ENCODE results near the gene POLE. TPM values are rescaled to one million over a fixed set of nuclear protein-coding genes. Genes with fewer than 3 reads are reported as not detected.

The POLE gene
- total RNA-seq, 2 experiments from 2014 or later: 112 to 114 TPM

DNA sequence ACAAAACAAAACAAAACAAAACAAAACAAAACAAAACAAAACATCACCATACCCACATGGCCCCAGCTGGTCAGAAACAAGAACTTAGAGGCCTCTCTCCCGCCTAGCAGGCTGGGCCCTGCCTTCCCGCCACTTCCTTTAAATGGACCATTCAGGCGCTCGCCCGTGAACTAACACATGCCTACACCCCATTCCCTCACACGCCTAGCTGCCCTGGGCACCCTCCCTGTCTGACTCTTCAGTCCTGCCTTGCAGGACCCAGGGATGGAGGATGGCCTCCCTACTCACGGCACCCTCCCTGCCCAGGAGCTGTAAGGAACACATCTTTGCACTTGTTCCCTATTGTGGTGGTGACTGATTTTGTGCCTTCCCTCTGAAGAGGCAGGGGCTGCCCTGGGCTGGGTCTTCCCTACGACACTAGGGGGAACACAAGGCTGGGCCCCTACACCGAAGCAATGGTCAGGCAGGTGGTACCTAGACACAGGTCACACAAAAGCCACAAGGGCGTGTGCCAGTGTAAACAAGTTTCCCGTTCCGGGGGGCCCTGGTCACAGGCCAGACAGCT lies 47.1 kb downstream of the POLE start:
- intact Hi-C loops (cut with micrococcal nuclease): no loop called here
- Mint-ChIP-seq H3K27me3 (no peaks in the 10 kb centered on the region), H3K4me1 (ENCODE audit: low read depth) (no peaks in the 10 kb centered on the region), H3K27ac (no peak overlapping the region), H3K36me3 (peaks cover 51% of the 10 kb centered on the region), H3K9me3 (no peaks in the 10 kb centered on the region), H3K4me3 (no peak overlapping the region)
- ChIA-PET POLR2A (no interaction called here), CTCF (interaction anchor here (1.2 kb wide), 1 partner anchor 25 kb away, joined by 4 read pairs; no protein-coding TSS in a partner anchor)
- DNase-seq: no peak

DNA sequence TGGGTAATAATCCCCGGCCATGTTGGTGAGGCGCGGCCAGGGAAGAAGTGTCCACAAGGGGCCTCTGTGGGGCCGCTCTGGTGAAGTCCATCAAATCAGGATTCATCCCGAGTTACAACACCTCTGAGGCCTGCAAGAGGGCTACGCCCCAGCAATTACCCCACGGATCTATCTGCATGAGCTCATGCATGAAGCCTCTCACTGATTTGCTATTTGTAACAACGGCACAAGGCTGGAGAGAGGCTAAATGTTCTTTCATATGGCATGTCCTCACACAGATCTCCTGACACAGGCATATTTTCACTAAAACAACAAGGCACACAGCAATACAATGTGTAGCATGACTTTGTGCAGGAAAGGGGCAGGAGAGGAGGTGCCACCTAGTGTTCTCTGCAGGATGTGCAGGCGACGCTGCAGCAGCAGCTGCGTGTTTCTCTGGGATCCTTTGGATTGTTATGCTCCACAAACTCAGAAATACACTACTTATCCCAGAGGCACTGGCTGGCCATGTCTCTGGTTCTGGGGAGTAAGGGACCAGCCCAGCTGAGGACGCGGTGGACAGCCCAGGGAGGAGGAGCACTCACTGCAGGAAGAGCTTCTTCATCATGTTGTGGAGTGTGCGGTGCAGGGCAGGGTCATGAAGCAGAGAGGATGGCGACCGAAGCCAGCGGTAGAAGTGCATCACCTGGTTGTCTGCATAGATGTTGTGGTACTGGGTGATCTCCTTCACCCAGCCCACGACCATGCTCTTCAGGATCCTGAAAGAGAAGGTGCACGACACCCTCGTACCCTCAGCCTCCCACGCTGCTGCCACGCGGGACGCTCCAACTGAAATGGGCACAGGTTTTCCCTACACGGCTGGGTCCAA lies 48.4 kb downstream of the POLE start:
- H3K27ac Mint-ChIP-seq: no peak overlapping the region
- CTCF ChIA-PET: interaction anchor here (0.7 to 1.6 kb wide), 9 partner anchors 11 to 225 kb away, joined by 3 to 8 read pairs (median 3); no protein-coding TSS in a partner anchor
- no peaks in the 10 kb centered on the region for H3K4me1 Mint-ChIP-seq (ENCODE audit: low read depth)
- H3K9me3 Mint-ChIP-seq: no peaks in the 10 kb centered on the region
- DNase-seq: no peak
- POLR2A ChIA-PET: no interaction called here
- H3K27me3 Mint-ChIP-seq: no peaks in the 10 kb centered on the region
- intact Hi-C loops (cut with micrococcal nuclease): no loop called here
- no peak overlapping the region for H3K4me3 Mint-ChIP-seq
- H3K36me3 Mint-ChIP-seq: peaks cover 58% of the 10 kb centered on the region

DNA sequence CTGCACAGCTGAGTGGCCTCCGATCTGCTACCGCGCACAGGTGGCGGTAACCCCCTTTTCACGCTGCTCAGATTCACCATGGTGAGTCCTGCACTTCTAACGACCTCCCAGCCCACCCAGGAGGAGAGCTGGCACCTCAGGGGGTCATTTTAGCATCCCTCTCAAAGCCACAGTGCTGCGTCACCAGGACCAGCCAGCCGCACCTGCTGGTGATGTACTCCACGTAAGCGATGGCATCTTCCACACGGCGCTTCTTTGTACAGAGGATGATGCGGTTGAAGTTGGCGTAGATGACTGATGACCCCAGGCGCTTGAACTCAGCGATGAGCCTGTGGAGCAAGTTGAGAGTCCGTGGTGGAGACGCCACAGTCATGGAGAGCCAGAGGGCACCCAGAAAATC lies 49.3 kb downstream of the POLE start:
- Mint-ChIP-seq H3K4me3 (no peak overlapping the region), H3K27me3 (no peaks in the 10 kb centered on the region), H3K36me3 (peaks cover 59% of the 10 kb centered on the region), H3K9me3 (no peaks in the 10 kb centered on the region), H3K27ac (no peak overlapping the region), H3K4me1 (ENCODE audit: low read depth) (no peaks in the 10 kb centered on the region)
- CTCF ChIA-PET: interaction anchor here (1.0 to 1.6 kb wide), 3 partner anchors 12 to 224 kb away, joined by 3 to 4 read pairs (median 3); no protein-coding TSS in a partner anchor
- intact Hi-C loops (cut with micrococcal nuclease): no loop called here
- POLR2A ChIA-PET: no interaction called here
- DNase-seq: no peak

DNA sequence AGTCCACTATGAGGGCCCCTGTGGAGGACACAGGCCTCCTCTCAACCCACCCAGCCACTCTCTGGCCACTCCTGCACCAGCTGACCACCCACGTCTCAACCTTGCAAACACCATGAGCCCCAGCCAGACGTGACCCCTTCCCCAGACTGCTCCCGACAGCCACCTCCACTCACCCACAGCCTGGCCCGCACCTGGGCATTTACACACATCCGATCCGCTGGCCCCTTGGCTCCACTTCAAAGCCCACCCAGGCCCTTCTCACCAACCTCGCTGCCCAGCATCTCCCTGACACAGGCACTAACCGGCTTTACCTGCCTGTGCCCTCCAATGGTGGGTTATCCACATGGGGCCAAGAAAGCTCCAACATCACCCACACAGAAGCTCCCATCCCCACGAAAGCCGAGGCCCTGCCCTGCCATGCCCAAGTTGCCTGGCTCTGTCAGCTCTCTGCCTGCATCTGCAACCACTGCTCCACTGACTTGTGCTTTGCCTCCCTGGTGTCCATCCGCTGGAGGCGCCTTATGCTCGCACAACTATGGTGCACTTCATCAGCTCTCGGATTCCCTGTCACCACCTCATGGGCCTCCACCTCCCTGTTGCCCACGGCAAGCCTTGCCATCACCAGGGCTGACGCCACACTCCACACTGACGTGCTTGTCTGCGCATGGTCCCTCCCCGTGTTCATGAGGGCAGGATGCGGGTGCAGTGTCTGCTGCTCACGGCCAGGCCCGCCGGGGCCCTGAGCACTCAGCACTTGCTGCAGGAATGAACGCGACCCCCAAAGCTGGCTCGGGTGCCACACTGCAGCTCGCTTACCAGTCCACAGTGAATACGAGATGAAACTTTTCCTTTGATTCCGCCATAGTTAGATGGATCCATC lies 51.8 kb downstream of the POLE start:
- no peaks in the 10 kb centered on the region for H3K27me3 Mint-ChIP-seq
- no peaks in the 10 kb centered on the region for H3K9me3 Mint-ChIP-seq
- ChIA-PET POLR2A (no interaction called here), CTCF (no interaction called here)
- peaks cover 64% of the 10 kb centered on the region for H3K36me3 Mint-ChIP-seq
- H3K4me3 Mint-ChIP-seq: no peak overlapping the region
- H3K27ac Mint-ChIP-seq: no peak overlapping the region
- H3K4me1 Mint-ChIP-seq (ENCODE audit: low read depth): no peaks in the 10 kb centered on the region
- no peak for DNase-seq
- intact Hi-C loops (cut with micrococcal nuclease): no loop called here

DNA sequence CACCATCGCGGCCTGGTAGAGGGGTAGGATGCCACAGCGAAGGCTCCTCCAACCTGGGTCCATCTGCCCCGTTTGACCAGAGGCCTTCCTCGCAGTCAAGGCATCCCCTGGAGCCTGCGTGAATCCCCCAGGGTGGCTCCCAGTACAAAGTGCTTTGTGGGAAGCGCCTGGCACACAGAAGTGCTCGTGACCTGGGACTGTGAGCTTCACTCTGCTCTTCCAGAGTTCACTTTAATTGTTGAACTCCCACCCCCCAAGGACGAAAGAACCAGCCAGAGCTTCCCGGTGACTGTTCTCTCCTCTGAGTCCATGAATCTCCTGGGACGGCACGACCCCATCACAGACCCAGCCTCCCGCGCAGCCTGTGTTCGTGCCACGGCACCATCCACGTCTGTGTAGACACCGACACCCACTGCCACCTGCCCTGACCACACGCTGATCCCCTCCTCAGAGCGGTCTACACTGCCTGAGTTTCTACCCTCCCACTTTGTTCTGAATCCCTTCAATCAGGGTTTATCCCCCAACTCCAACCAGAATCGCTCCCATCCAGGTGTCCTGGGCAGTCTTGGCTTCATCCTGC lies 52.6 kb downstream of the POLE start:
- ChIA-PET CTCF (no interaction called here), POLR2A (no interaction called here)
- Mint-ChIP-seq H3K4me1 (ENCODE audit: low read depth) (no peaks in the 10 kb centered on the region), H3K9me3 (no peaks in the 10 kb centered on the region), H3K27me3 (no peaks in the 10 kb centered on the region), H3K36me3 (peaks cover 69% of the 10 kb centered on the region), H3K4me3 (no peak overlapping the region), H3K27ac (no peak overlapping the region)
- DNase-seq: no peak
- intact Hi-C loops (cut with micrococcal nuclease): no loop called here

DNA sequence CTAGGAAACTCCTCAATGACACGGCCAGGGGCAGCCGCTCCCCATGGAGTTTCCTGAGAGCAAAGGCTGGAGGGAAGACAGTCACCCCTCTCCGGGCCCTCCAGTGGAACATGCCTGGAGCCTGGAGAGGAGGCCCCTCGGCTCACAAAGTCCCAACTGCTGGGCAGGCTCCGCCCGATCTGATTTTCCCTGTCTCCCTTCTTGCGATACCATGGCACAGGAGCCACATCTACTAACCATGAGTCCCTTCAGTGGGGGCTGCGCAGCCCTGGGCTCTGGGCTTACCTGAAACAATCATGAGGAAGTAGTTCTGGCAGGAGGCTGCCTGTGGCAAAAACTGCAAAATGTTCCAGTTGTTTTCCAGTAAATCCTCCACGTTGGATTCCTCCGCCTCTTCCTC lies 53.2 kb downstream of the POLE start:
- no peak for DNase-seq
- Mint-ChIP-seq H3K27me3 (no peaks in the 10 kb centered on the region), H3K36me3 (peaks cover 71% of the 10 kb centered on the region), H3K27ac (no peak overlapping the region), H3K4me1 (ENCODE audit: low read depth) (no peaks in the 10 kb centered on the region), H3K4me3 (no peak overlapping the region), H3K9me3 (no peaks in the 10 kb centered on the region)
- ChIA-PET POLR2A (no interaction called here), CTCF (interaction anchor here (1.2 kb wide), 1 partner anchor 18 kb away, joined by 3 read pairs; no protein-coding TSS in a partner anchor)
- intact Hi-C loops (cut with micrococcal nuclease): no loop called here

DNA sequence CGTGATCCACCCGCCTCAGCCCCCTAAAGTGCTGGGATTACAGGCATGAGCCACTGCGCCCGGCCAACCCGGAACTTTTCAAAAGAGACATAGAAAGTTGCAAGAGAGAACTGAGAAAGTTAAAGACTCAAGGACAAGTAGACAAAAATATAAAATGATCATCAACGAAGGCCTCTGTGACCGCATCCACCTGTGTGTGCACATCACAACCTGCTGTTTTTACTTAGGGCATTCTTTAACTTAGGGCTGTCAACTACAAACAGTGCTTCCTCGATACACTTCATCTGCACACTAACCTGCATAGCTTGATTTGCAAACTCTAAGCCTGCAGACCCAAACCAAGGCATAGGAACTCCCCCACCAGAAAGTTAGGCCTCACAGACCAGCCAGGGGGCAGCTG lies 53.7 kb downstream of the POLE start:
- POLR2A ChIA-PET: no interaction called here
- no peak for DNase-seq
- Mint-ChIP-seq H3K36me3 (peaks cover 70% of the 10 kb centered on the region), H3K9me3 (no peaks in the 10 kb centered on the region), H3K4me1 (ENCODE audit: low read depth) (no peaks in the 10 kb centered on the region), H3K27me3 (no peaks in the 10 kb centered on the region), H3K27ac (no peak overlapping the region), H3K4me3 (no peak overlapping the region)
- CTCF ChIA-PET: interaction anchor here (1.2 to 2.2 kb wide), 2 partner anchors 17 to 19 kb away, joined by 3 to 9 read pairs; no protein-coding TSS in a partner anchor
- intact Hi-C loops (cut with micrococcal nuclease): no loop called here

DNA sequence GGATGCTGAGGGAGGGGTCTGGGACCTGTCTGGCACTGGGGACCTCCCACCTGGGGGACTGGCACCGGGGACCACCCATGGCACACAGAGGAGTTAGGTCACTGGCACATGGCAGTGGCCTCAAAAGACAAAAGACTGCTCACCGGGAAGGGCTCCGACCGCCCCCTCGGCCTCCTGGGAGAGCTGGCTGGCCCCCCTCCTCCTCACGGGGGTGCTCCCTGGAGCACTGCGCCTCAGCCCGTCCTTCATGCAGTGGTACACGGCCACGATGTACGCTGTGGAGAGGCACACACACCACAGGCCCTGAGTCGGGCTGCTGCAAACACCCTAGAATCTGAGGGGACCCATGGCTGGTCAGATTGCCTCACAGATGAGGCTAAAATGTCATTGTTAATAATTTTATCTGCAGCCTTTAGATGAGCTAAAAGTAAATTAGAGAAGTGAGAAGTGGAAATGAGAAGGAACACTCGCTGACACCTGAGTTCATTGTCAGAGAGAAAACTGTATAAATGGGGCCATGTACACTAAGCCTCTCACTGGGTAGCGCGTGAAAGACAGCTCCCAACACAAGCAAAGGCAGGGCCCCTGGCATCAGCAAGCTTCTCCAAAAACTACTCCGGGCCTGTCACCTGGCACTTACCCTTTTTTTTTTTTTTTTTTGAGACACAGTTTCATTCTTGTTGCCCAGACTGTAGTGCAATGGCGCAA lies 54.5 kb downstream of the POLE start:
- no peak for DNase-seq
- ChIA-PET CTCF (interaction anchor here (1.2 to 2.2 kb wide), 2 partner anchors 17 to 18 kb away, joined by 3 to 9 read pairs; no protein-coding TSS in a partner anchor), POLR2A (no interaction called here)
- Mint-ChIP-seq H3K4me1 (ENCODE audit: low read depth) (no peaks in the 10 kb centered on the region), H3K4me3 (no peak overlapping the region), H3K9me3 (no peaks in the 10 kb centered on the region), H3K27ac (no peak overlapping the region), H3K36me3 (peaks cover 63% of the 10 kb centered on the region), H3K27me3 (no peaks in the 10 kb centered on the region)
- intact Hi-C loops (cut with micrococcal nuclease): no loop called here

DNA sequence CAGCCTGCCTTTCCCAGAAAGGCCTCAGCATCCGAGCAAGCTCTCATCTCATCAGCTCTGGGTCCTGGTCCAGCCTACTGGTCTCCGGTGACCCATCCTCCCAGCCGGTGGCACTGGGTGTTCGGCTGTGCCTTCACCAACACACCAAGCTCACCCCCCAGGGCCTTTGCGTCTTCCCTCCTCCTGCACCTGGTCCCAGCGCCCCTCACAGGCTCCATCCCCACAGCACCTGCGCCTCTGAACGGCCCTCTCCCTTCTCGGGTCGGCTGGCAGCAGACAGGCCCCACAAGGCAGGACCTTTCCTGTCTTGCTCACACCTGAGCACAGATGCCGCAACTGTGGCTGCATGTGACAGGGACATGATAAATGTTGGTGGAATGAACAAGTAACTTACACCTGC lies 55.5 kb downstream of the POLE start:
- H3K27ac Mint-ChIP-seq: no peak overlapping the region
- peaks cover 58% of the 10 kb centered on the region for H3K36me3 Mint-ChIP-seq
- no peaks in the 10 kb centered on the region for H3K4me1 Mint-ChIP-seq (ENCODE audit: low read depth)
- H3K4me3 Mint-ChIP-seq: no peak overlapping the region
- no peaks in the 10 kb centered on the region for H3K9me3 Mint-ChIP-seq
- H3K27me3 Mint-ChIP-seq: no peaks in the 10 kb centered on the region
- DNase-seq: no peak
- ChIA-PET POLR2A (no interaction called here), CTCF (interaction anchor here (2.2 kb wide), 1 partner anchor 17 kb away, joined by 9 read pairs; no protein-coding TSS in a partner anchor)
- intact Hi-C loops (cut with micrococcal nuclease): no loop called here

DNA sequence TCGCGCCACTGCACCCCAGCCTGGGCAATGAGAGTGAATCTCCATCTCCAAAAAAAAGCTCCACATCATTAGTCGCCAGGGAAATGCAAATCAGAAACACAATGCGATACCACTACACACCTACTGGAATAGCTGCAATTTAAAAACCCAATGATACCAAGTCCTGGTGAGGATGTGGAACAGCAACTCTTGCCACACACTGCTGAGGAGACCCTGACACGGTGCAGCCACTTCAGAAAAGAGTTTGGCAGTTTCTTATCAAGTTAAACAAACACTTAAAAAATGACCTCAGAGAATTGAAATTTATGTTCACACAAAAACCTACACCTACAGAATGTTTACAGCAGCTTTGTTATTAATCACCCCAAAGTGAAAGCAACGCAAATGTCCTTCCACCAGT lies 56.5 kb downstream of the POLE start:
- CTCF ChIA-PET: no interaction called here
- no peak for DNase-seq
- Mint-ChIP-seq H3K4me1 (ENCODE audit: low read depth) (no peaks in the 10 kb centered on the region), H3K36me3 (peaks cover 53% of the 10 kb centered on the region), H3K9me3 (no peaks in the 10 kb centered on the region), H3K27me3 (no peaks in the 10 kb centered on the region), H3K27ac (no peak overlapping the region), H3K4me3 (no peak overlapping the region)
- POLR2A ChIA-PET: no interaction called here
- intact Hi-C loops (cut with micrococcal nuclease): no loop called here

DNA sequence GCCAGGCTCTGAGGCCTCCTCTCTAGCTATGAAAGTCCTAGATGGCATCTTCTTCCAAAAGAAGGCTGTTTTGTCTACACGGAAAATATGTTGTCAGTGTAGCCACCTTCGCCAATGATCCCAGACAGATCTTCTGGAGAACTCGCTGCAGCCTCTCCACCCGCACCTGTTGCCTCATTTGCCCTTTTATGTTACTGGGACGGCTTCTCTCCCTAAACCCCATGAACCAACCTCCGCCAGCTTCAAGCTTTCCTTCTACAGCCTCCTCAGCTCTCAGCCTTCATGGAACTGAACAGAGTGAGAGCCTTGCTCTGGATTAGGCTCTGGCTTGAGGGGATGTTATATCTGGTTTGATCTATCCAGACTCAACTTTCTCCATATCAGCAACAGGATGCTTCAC lies 57.8 kb downstream of the POLE start:
- no peaks in the 10 kb centered on the region for H3K9me3 Mint-ChIP-seq
- DNase-seq: no peak
- H3K27me3 Mint-ChIP-seq: no peaks in the 10 kb centered on the region
- intact Hi-C loops (cut with micrococcal nuclease): no loop called here
- H3K36me3 Mint-ChIP-seq: peaks cover 43% of the 10 kb centered on the region
- CTCF ChIA-PET: no interaction called here
- H3K4me1 Mint-ChIP-seq (ENCODE audit: low read depth): no peaks in the 10 kb centered on the region
- H3K27ac Mint-ChIP-seq: no peak overlapping the region
- POLR2A ChIA-PET: no interaction called here
- H3K4me3 Mint-ChIP-seq: no peak overlapping the region
